Ammon's horn (tissue), 1 donor: Measurements from ENCODE around the gene GRAMD2A.

ENCODE experiments used
- DNase-seq: peaks from one replicate; pipeline ENCODE4 v3.0.0-alpha.2; 2016; ENCODE audit warnings: low spot score

The GRAMD2A gene

GRCh38 chr15:72168131-72168807 is 29.3 kb downstream of the GRAMD2A start:
- DNase-seq: no peak

GRCh38 chr15:72167445-72167844 is 30.1 kb downstream of the GRAMD2A start:
- no peak for DNase-seq

- DNase-seq: no peak
Measured at GRCh38 chr15:72166716-72167417, 30.7 kb downstream of the GRAMD2A start.

GRCh38 chr15:72163719-72164118 is 33.9 kb downstream of the GRAMD2A start:
- no peak for DNase-seq

- no peak for DNase-seq
Measured at GRCh38 chr15:72162569-72162968, 35.0 kb downstream of the GRAMD2A start.

GRCh38 chr15:72161361-72162132 is 36.0 kb downstream of the GRAMD2A start:
- DNase-seq: no peak

GRCh38 chr15:72160696-72161245 is 36.8 kb downstream of the GRAMD2A start:
- no peak for DNase-seq

- DNase-seq: no peak
Measured at GRCh38 chr15:72156928-72157327, 40.7 kb downstream of the GRAMD2A start.

GRCh38 chr15:72155635-72156616 is 41.7 kb downstream of the GRAMD2A start:
- DNase-seq: peak; percentile 95

- peak; percentile 71 for DNase-seq
Measured at GRCh38 chr15:72155003-72155621, 42.5 kb downstream of the GRAMD2A start.

GRCh38 chr15:72154316-72154715 is 43.3 kb downstream of the GRAMD2A start:
- no peak for DNase-seq

GRCh38 chr15:72153269-72154000 is 44.2 kb downstream of the GRAMD2A start:
- no peak for DNase-seq

- no peak for DNase-seq
Measured at GRCh38 chr15:72147418-72147817, 50.2 kb downstream of the GRAMD2A start.

- no peak for DNase-seq
Measured at GRCh38 chr15:72146934-72147333, 50.7 kb downstream of the GRAMD2A start.

- no peak for DNase-seq
Measured at GRCh38 chr15:72146221-72146620, 51.4 kb downstream of the GRAMD2A start.

GRCh38 chr15:72141171-72142084 is 56.2 kb downstream of the GRAMD2A start:
- DNase-seq: no peak

- DNase-seq: no peak
Measured at GRCh38 chr15:72140088-72140487, 57.5 kb downstream of the GRAMD2A start.

- DNase-seq: no peak
Measured at GRCh38 chr15:72139667-72140066, 57.9 kb downstream of the GRAMD2A start.
